Skeletal muscle tissue (tissue), 4 donors: ENCODE measurements around the gene RAB11A. TPM values are rescaled to one million over a fixed set of nuclear protein-coding genes. Genes with fewer than 3 reads are reported as not detected.

Source experiments
- H3K27ac ChIP-seq: one replicate; pipeline ENCODE4 v1.7.0; 2013; ENCODE audit warnings: mild to moderate bottlenecking, low read depth, low read length, inconsistent platforms
- H3K27me3 ChIP-seq, 3 donors: one replicate each; pipeline ENCODE4 v1.7.0; 2013; ENCODE audit warnings: low read length in 3 of 3; ENCODE audit not compliant: control insufficient read depth in 3 of 3, insufficient read depth in 3 of 3
- H3K36me3 ChIP-seq, 3 donors: one replicate each; pipeline ENCODE4 v1.7.0; 2013; ENCODE audit warnings: low read length in 3 of 3; ENCODE audit not compliant: control insufficient read depth in 3 of 3, insufficient read depth in 3 of 3
- H3K4me1 ChIP-seq, 3 donors: one replicate each; pipeline ENCODE4 v1.7.0; 2013; ENCODE audit warnings: low read length in 3 of 3, mild to moderate bottlenecking in 3 of 3; ENCODE audit not compliant: control insufficient read depth in 3 of 3, insufficient read depth in 3 of 3
- H3K4me3 ChIP-seq, 3 donors: one replicate each; pipeline ENCODE4 v1.7.0; 2013; ENCODE audit warnings: low read length in 3 of 3
- H3K9ac ChIP-seq, 3 donors: one replicate each; pipeline ENCODE4 v1.7.0; 2013; ENCODE audit warnings: low read length in 3 of 3, mild to moderate bottlenecking in 3 of 3, moderate library complexity in 2 of 3, low read depth in 1 of 3
- H3K9me3 ChIP-seq, 3 donors: one replicate each; pipeline ENCODE4 v1.7.0; 2013; ENCODE audit warnings: low read length in 3 of 3; ENCODE audit not compliant: control insufficient read depth in 3 of 3
- total RNA-seq: library from RNA; depleted of rRNA; stranded (reverse); fragments of >200 nt; gene quantifications from one replicate; pipeline ENCODE4 v1.2.3, GENCODE V29; 2014
- donor health status: Osteomylitis.

RAB11A gene
- total RNA-seq, 1 donor from 2014 or later, result 50.1 TPM

GRCh38 chr15:65832549-65833364, 36.5 kb upstream of the RAB11A start:
- Histone ChIP-seq H3K9ac (peak overlapping the region; percentile 71 to 77 (median 74)), H3K36me3 (no peaks in the 10 kb centered on the region), H3K4me1 (peaks cover 21 to 30% (median 21%) of the 10 kb centered on the region in 3 donors), H3K27ac (peak overlapping the region; percentile 94), H3K9me3 (no peaks in the 10 kb centered on the region), H3K4me3 (peak overlapping the region; percentile 59 to 69 (median 64)), H3K27me3 (no peaks in the 10 kb centered on the region)

- H3K27ac ChIP-seq, result peak overlapping the region; percentile 94
- H3K9ac ChIP-seq, result peak overlapping the region; percentile 42 to 74 (median 71)
- H3K27me3 ChIP-seq, result no peaks in the 10 kb centered on the region
- H3K36me3 ChIP-seq, result no peaks in the 10 kb centered on the region
- peak overlapping the region; percentile 29 to 64 (median 59) for H3K4me3 ChIP-seq
- H3K4me1 ChIP-seq, result peaks cover 21 to 30% (median 21%) of the 10 kb centered on the region in 3 donors
- no peaks in the 10 kb centered on the region for H3K9me3 ChIP-seq
Measured at GRCh38 chr15:65833501-65834205, 35.6 kb upstream of the RAB11A start.

- peak overlapping the region; percentile 94 for H3K27ac ChIP-seq
- no peaks in the 10 kb centered on the region for H3K36me3 ChIP-seq
- peaks cover 21 to 30% (median 21%) of the 10 kb centered on the region in 3 donors for H3K4me1 ChIP-seq
- no peaks in the 10 kb centered on the region for H3K9me3 ChIP-seq
- no peak overlapping the region for H3K4me3 ChIP-seq
- H3K27me3 ChIP-seq, result no peaks in the 10 kb centered on the region
- no peak overlapping the region for H3K9ac ChIP-seq
Measured at GRCh38 chr15:65834603-65835282, 34.5 kb upstream of the RAB11A start.

- Histone ChIP-seq H3K4me1 (peaks cover 21 to 30% (median 21%) of the 10 kb centered on the region in 3 donors), H3K27ac (no peak overlapping the region), H3K9me3 (no peaks in the 10 kb centered on the region)
Measured at GRCh38 chr15:65835447-65835846, 33.8 kb upstream of the RAB11A start.

GRCh38 chr15:65836665-65837064, 32.6 kb upstream of the RAB11A start:
- Histone ChIP-seq H3K4me3 (no peak overlapping the region), H3K27ac (no peak overlapping the region), H3K36me3 (no peaks in the 10 kb centered on the region), H3K27me3 (no peaks in the 10 kb centered on the region), H3K4me1 (peaks cover 19 to 28% (median 21%) of the 10 kb centered on the region in 3 donors), H3K9me3 (no peaks in the 10 kb centered on the region), H3K9ac (no peak overlapping the region)

More at GRCh38 chr15:65835447-65835846, 33.8 kb upstream of the RAB11A start:
- Histone ChIP-seq H3K9ac (no peak overlapping the region), H3K4me3 (no peak overlapping the region), H3K36me3 (no peaks in the 10 kb centered on the region), H3K27me3 (no peaks in the 10 kb centered on the region)

GRCh38 chr15:65837301-65838294, 31.7 kb upstream of the RAB11A start:
- H3K36me3 ChIP-seq, result no peaks in the 10 kb centered on the region
- H3K9me3 ChIP-seq, result no peaks in the 10 kb centered on the region
- H3K4me1 ChIP-seq, result peaks cover 15 to 23% (median 17%) of the 10 kb centered on the region in 3 donors
- H3K27ac ChIP-seq, result no peak overlapping the region
- no peak overlapping the region for H3K4me3 ChIP-seq
- no peaks in the 10 kb centered on the region for H3K27me3 ChIP-seq
- H3K9ac ChIP-seq, result no peak overlapping the region

DNA sequence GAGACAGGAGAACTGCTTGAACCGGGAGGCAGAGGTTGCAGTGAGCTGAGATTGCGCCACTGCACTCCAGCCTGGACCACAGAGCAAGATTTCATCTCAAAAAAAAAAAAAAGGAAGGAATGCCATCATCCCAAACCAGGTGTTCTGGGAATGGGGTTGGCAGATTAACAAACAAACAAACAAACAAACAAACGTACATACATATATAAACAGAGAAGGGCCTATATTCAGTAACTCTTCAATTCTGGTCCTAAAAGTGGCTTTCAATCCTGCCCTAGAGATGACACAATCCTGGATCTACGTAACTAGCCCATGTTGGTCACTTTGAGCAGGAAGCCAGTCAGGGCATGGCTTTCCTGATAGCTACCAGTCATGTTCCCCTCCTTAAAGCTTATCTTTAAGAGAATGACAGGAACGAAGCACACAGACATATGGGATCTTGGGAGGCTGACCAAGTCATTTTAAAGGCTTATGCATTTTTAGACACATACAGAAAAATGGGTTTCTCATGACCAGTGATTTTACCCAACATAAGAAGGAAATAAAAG, 29.9 kb upstream of the RAB11A start:
- H3K4me1 ChIP-seq, result peaks cover under 1 to 5% (median under 1%) of the 10 kb centered on the region in 3 donors
- H3K9ac ChIP-seq, result no peak overlapping the region
- H3K27ac ChIP-seq, result no peak overlapping the region
- no peaks in the 10 kb centered on the region for H3K36me3 ChIP-seq
- H3K27me3 ChIP-seq, result no peaks in the 10 kb centered on the region
- no peak overlapping the region for H3K4me3 ChIP-seq
- no peaks in the 10 kb centered on the region for H3K9me3 ChIP-seq

GRCh38 chr15:65839985-65840384, 29.3 kb upstream of the RAB11A start:
- Histone ChIP-seq H3K4me3 (no peak overlapping the region), H3K27ac (no peak overlapping the region), H3K9ac (no peak overlapping the region), H3K4me1 (no peaks in the 10 kb centered on the region), H3K9me3 (no peaks in the 10 kb centered on the region), H3K36me3 (no peaks in the 10 kb centered on the region), H3K27me3 (no peaks in the 10 kb centered on the region)
